GM12872 (cell line): ENCODE results near the gene LRMDA.

ENCODE experiments used
- CTCF ChIP-seq: IDR thresholded peaks from 3 replicates; pipeline ENCODE4 v1.5.1; 2011; ENCODE audit warnings: low read depth, mild to moderate bottlenecking, low read length, moderate library complexity; ENCODE audit not compliant: insufficient read depth

LRMDA gene

GRCh38 chr10:76333326-76333725 is 901.9 kb downstream of the LRMDA start:
- TF ChIP-seq CTCF, result no peak

- no peak for TF ChIP-seq CTCF
These were observed 902.4 kb downstream of the LRMDA start for GRCh38 chr10:76333796-76334195.

GRCh38 chr10:76334255-76334654 is 902.8 kb downstream of the LRMDA start:
- TF ChIP-seq CTCF, result no peak

- TF ChIP-seq CTCF, result no peak
These were observed 905.0 kb downstream of the LRMDA start for GRCh38 chr10:76336213-76336963.

GRCh38 chr10:76337641-76338040 is 906.2 kb downstream of the LRMDA start:
- no peak for TF ChIP-seq CTCF

GRCh38 chr10:76338187-76338586 is 906.8 kb downstream of the LRMDA start:
- no peak for TF ChIP-seq CTCF

GRCh38 chr10:76341740-76342139 is 910.3 kb downstream of the LRMDA start:
- no peak for TF ChIP-seq CTCF
